Muscle layer of colon (tissue), 2 donors: ENCODE results near the gene RAB3C.

ENCODE experiments used
- H3K27ac ChIP-seq: one replicate; pipeline ENCODE4 v1.7.0; 2013; ENCODE audit warnings: low read depth, mild to moderate bottlenecking, low read length, moderate library complexity
- H3K27me3 ChIP-seq, 2 donors: one replicate each; pipeline ENCODE4 v1.7.0; 2013; ENCODE audit warnings: low read length in 2 of 2, mild to moderate bottlenecking in 2 of 2; ENCODE audit not compliant: insufficient read depth in 2 of 2, control insufficient read depth in 1 of 2
- H3K36me3 ChIP-seq: one replicate; pipeline ENCODE4 v1.7.0; 2013; ENCODE audit warnings: mild to moderate bottlenecking, low read length; ENCODE audit not compliant: insufficient read depth
- H3K4me1 ChIP-seq: one replicate; pipeline ENCODE4 v1.7.0; 2013; ENCODE audit warnings: mild to moderate bottlenecking, low read length; ENCODE audit not compliant: insufficient read depth
- H3K4me3 ChIP-seq, 2 donors: one replicate each; pipeline ENCODE4 v1.7.0; 2013; ENCODE audit warnings: low read length in 2 of 2, low read depth in 1 of 2, mild to moderate bottlenecking in 1 of 2, moderate library complexity in 1 of 2
- H3K9ac ChIP-seq: one replicate; pipeline ENCODE4 v1.7.0; 2013; ENCODE audit warnings: low read length
- H3K9me3 ChIP-seq: one replicate; pipeline ENCODE4 v1.7.0; 2013; ENCODE audit warnings: mild to moderate bottlenecking, low read length
- donor health status: abdominal sarcoma.
- donor health status: Adenocarcinoma of cecum.

The RAB3C gene

GRCh38 chr5:58714046-58714445, 131.2 kb downstream of the RAB3C start:
- no peaks in the 10 kb centered on the region for H3K4me1 ChIP-seq
- H3K27ac ChIP-seq: no peak overlapping the region
- no peaks in the 10 kb centered on the region for H3K36me3 ChIP-seq
- H3K27me3 ChIP-seq: no peaks in the 10 kb centered on the region
- H3K9ac ChIP-seq: no peak overlapping the region
- no peaks in the 10 kb centered on the region for H3K9me3 ChIP-seq
- no peak overlapping the region for H3K4me3 ChIP-seq

- H3K4me3 ChIP-seq: no peak overlapping the region
- H3K9me3 ChIP-seq: no peaks in the 10 kb centered on the region
- H3K9ac ChIP-seq: no peak overlapping the region
- no peaks in the 10 kb centered on the region for H3K27me3 ChIP-seq
- H3K36me3 ChIP-seq: no peaks in the 10 kb centered on the region
- H3K27ac ChIP-seq: no peak overlapping the region
- no peaks in the 10 kb centered on the region for H3K4me1 ChIP-seq
Measured at GRCh38 chr5:58715997-58716656, 133.3 kb downstream of the RAB3C start.

GRCh38 chr5:58716713-58717112, 133.8 kb downstream of the RAB3C start:
- Histone ChIP-seq H3K9me3 (no peaks in the 10 kb centered on the region), H3K36me3 (no peaks in the 10 kb centered on the region), H3K27ac (no peak overlapping the region), H3K4me3 (no peak overlapping the region), H3K27me3 (no peaks in the 10 kb centered on the region), H3K4me1 (no peaks in the 10 kb centered on the region), H3K9ac (no peak overlapping the region)

- H3K36me3 ChIP-seq: no peaks in the 10 kb centered on the region
- H3K9me3 ChIP-seq: no peaks in the 10 kb centered on the region
- H3K27me3 ChIP-seq: no peaks in the 10 kb centered on the region
- H3K4me3 ChIP-seq: no peak overlapping the region
- no peaks in the 10 kb centered on the region for H3K4me1 ChIP-seq
- H3K27ac ChIP-seq: no peak overlapping the region
- no peak overlapping the region for H3K9ac ChIP-seq
Measured at GRCh38 chr5:58717303-58718007, 134.6 kb downstream of the RAB3C start.

- H3K27ac ChIP-seq: no peak overlapping the region
- H3K9ac ChIP-seq: no peak overlapping the region
Measured at GRCh38 chr5:58718269-58718978, 135.5 kb downstream of the RAB3C start.

GRCh38 chr5:58722160-58722559, 139.3 kb downstream of the RAB3C start:
- Histone ChIP-seq H3K9me3 (no peaks in the 10 kb centered on the region), H3K4me3 (no peak overlapping the region), H3K4me1 (no peaks in the 10 kb centered on the region), H3K9ac (no peak overlapping the region), H3K27ac (no peak overlapping the region), H3K36me3 (no peaks in the 10 kb centered on the region), H3K27me3 (no peaks in the 10 kb centered on the region)

More at GRCh38 chr5:58718269-58718978, 135.5 kb downstream of the RAB3C start:
- Histone ChIP-seq H3K9me3 (no peaks in the 10 kb centered on the region), H3K27me3 (no peaks in the 10 kb centered on the region), H3K4me1 (no peaks in the 10 kb centered on the region), H3K4me3 (no peak overlapping the region), H3K36me3 (no peaks in the 10 kb centered on the region)

- Histone ChIP-seq H3K27me3 (no peaks in the 10 kb centered on the region), H3K27ac (no peak overlapping the region), H3K4me1 (no peaks in the 10 kb centered on the region), H3K36me3 (no peaks in the 10 kb centered on the region), H3K4me3 (no peak overlapping the region), H3K9me3 (no peaks in the 10 kb centered on the region), H3K9ac (no peak overlapping the region)
Measured at GRCh38 chr5:58724992-58725391, 142.1 kb downstream of the RAB3C start.

GRCh38 chr5:58731641-58732040, 148.8 kb downstream of the RAB3C start:
- no peaks in the 10 kb centered on the region for H3K9me3 ChIP-seq
- no peak overlapping the region for H3K27ac ChIP-seq
- H3K36me3 ChIP-seq: no peaks in the 10 kb centered on the region
- H3K4me3 ChIP-seq: no peak overlapping the region
- H3K4me1 ChIP-seq: no peaks in the 10 kb centered on the region
- no peaks in the 10 kb centered on the region for H3K27me3 ChIP-seq
- no peak overlapping the region for H3K9ac ChIP-seq

- Histone ChIP-seq H3K4me3 (no peak overlapping the region), H3K27me3 (no peaks in the 10 kb centered on the region), H3K4me1 (no peaks in the 10 kb centered on the region), H3K27ac (no peak overlapping the region), H3K9ac (no peak overlapping the region), H3K9me3 (no peaks in the 10 kb centered on the region), H3K36me3 (no peaks in the 10 kb centered on the region)
Measured at GRCh38 chr5:58735637-58736036, 152.8 kb downstream of the RAB3C start.

- Histone ChIP-seq H3K9ac (no peak overlapping the region), H3K9me3 (no peaks in the 10 kb centered on the region), H3K36me3 (no peaks in the 10 kb centered on the region), H3K4me1 (no peaks in the 10 kb centered on the region), H3K4me3 (no peak overlapping the region), H3K27ac (no peak overlapping the region), H3K27me3 (no peaks in the 10 kb centered on the region)
Measured at GRCh38 chr5:58736214-58736613, 153.3 kb downstream of the RAB3C start.

- no peak overlapping the region for H3K9ac ChIP-seq
- no peaks in the 10 kb centered on the region for H3K36me3 ChIP-seq
Measured at GRCh38 chr5:58737671-58738070, 154.8 kb downstream of the RAB3C start.

More at GRCh38 chr5:58737671-58738070, 154.8 kb downstream of the RAB3C start:
- Histone ChIP-seq H3K27me3 (no peaks in the 10 kb centered on the region), H3K27ac (no peak overlapping the region), H3K4me1 (no peaks in the 10 kb centered on the region), H3K9me3 (no peaks in the 10 kb centered on the region), H3K4me3 (no peak overlapping the region)
